Right cardiac atrium (tissue), 5 donors: ENCODE results near the gene GFI1B. TPM values are rescaled to one million over a fixed set of nuclear protein-coding genes. Genes with fewer than 3 reads are reported as not detected.
"Not testable (repeated sequence)": the region's sequence is repeated elsewhere in the genome, so short reads cannot be mapped to it uniquely, and the experiment has no call there.

Experiments
- ATAC-seq, 2 donors: fragments of 200-7000 bp; cut with Tn5 transposase; one replicate each; pipeline versions ENCODE4 v1.8.0 to v1.9.1; 2020; ENCODE audit warnings: moderate library complexity in 2 of 2, mild to moderate bottlenecking in 1 of 2
- DNase-seq, 3 donors: peaks; one replicate each; pipeline ENCODE4 v3.0.0-alpha.2; 2020
- H3K27ac ChIP-seq: one replicate; pipeline ENCODE4 v1.5.1; 2013; ENCODE audit warnings: mild to moderate bottlenecking, low read length, control low read depth, moderate library complexity
- H3K27me3 ChIP-seq: one replicate; pipeline ENCODE4 v1.6.1; 2013; ENCODE audit not compliant: control insufficient read depth, insufficient read depth
- H3K4me1 ChIP-seq: one replicate; pipeline ENCODE4 v1.6.1; 2013; ENCODE audit warnings: low read length; ENCODE audit not compliant: control insufficient read depth, insufficient read depth
- H3K4me3 ChIP-seq: one replicate; pipeline ENCODE4 v1.5.1; 2013; ENCODE audit warnings: low read length, control low read depth
- H3K9me3 ChIP-seq: one replicate; pipeline ENCODE4 v1.6.1; 2013; ENCODE audit warnings: low read length; ENCODE audit not compliant: control insufficient read depth
- WGBS: extraction: QIAGEN DNeasy Blood & Tissue Kit; methylation state at CpG from one replicate; pipeline ENCODE4 v1.1.7; 2013; 5-methylcytosine and 5-hydroxymethylcytosine counted together
- intact Hi-C, 4 donors: fragments of 100-400 bp; cut with DNase I; formaldehyde crosslinking; loops; one replicate each; pipeline versions ENCODE4 v1.11.0 to v1.14.0; 2022 to 2023
- polyA plus RNA-seq: library from polyadenylated mRNA; stranded (reverse); fragments of 200-250 nt; gene quantifications from one replicate; pipeline ENCODE4 v1.2.3, GENCODE V29; 2013
- total RNA-seq, 4 donors: library from RNA; stranded (reverse); fragmentation: NEBNext Ultra II Directional; extraction: Animal tissue kit (Norgen Biotek cat#: 25700); gene quantifications; one replicate each; pipeline ENCODE4 v1.2.1, GENCODE V29; 2021
- donor health status: healthy with polysubstance abuse.
- donor health status: DM: no; HTN: yes; CAD: no.
- donor health status: DM: no; HTN: no; CAD: no.
- donor health status: DM: no; HTN: yes; CAD: no; lungs with severe emphysema.
- donor health status: DM: yes; HTN: yes; CAD: no.

GFI1B gene
- total and polyA plus RNA-seq, 5 donors: 0.16 to 0.56 (median 0.34) TPM

DNA sequence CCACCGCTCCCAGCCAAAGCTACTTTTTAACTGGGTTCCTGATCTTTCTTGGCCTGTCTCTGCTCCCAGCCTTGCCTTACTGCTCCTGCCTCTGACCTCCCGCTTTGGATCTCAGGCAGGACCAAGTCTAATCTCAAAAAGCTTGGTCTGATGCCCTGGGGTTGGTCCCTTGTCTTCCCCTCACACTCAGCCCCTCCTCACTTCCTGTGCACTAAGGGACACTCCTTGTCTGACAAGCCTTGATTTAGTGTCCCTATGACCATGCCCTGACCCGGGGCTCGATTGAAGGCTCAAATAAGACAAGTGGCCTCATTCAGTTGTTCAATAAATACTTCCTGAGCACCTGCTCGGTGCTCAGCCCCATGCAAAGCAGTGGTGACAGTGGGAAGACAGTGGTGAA lies 48.6 kb downstream of the GFI1B start:
- intact Hi-C loops: no loop called here
- no peak overlapping the region for H3K4me3 ChIP-seq
- H3K27me3 ChIP-seq: no peaks in the 10 kb centered on the region
- H3K27ac ChIP-seq: no peak overlapping the region
- peaks cover 4% of the 10 kb centered on the region for H3K4me1 ChIP-seq
- H3K9me3 ChIP-seq: no peaks in the 10 kb centered on the region
- no peak for ATAC-seq
- DNase-seq: peak in 1 of 3 donors; percentile 35
- 38% methylated on average over 5 of the region's 5 CpGs for WGBS

DNA sequence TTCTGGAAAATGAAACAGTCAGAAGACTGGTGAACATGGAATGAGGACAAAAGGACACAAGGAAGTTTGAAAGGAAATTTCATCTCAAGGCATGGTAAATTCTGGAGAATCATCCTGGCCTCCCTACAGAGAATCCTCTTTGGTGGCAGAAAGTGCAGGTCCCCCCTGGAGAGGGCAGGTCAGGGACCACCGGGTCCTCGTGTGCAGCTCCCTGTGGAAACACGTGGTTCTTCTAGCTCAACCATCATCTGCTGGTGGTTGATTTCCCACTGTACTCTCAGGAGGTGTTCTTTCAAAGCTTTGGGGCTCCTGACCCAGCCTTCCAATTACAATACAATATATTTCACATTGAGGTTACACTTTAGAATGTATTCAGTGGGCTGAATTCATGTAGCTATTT lies 49.7 kb downstream of the GFI1B start:
- Histone ChIP-seq H3K4me1 (peaks cover 5% of the 10 kb centered on the region), H3K4me3 (no peak overlapping the region), H3K27ac (no peak overlapping the region), H3K27me3 (no peaks in the 10 kb centered on the region), H3K9me3 (no peaks in the 10 kb centered on the region)
- 80% methylated on average over 3 of the region's 3 CpGs for WGBS
- no peak for ATAC-seq
- no peak for DNase-seq
- intact Hi-C loops: no loop called here

DNA sequence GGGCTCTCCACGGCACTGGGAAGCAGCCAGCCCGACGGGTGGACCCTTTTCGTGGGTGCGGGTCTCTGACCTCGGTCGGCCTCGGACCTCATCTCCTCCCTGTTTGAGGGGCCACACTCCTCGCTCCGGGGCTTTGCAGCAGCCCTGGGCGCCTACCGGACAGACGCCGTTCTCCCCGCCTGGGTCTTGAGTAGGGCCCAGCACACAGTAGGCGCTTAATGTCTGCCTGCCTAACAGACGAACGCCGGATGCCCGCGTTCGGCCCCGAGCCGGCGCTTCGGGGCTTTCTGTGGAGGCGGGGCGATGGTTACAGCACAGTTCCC lies 51.5 kb downstream of the GFI1B start:
- Histone ChIP-seq H3K9me3 (no peaks in the 10 kb centered on the region), H3K4me3 (peak overlapping the region; percentile 63), H3K4me1 (peaks cover 5% of the 10 kb centered on the region), H3K27ac (peak overlapping the region; percentile 77), H3K27me3 (no peaks in the 10 kb centered on the region)
- ATAC-seq: peak in 1 of 2 donors; percentile 19
- DNase-seq: no peak
- intact Hi-C loops: no loop called here
- WGBS: under 1% methylated on average over 28 of the region's 28 CpGs

DNA sequence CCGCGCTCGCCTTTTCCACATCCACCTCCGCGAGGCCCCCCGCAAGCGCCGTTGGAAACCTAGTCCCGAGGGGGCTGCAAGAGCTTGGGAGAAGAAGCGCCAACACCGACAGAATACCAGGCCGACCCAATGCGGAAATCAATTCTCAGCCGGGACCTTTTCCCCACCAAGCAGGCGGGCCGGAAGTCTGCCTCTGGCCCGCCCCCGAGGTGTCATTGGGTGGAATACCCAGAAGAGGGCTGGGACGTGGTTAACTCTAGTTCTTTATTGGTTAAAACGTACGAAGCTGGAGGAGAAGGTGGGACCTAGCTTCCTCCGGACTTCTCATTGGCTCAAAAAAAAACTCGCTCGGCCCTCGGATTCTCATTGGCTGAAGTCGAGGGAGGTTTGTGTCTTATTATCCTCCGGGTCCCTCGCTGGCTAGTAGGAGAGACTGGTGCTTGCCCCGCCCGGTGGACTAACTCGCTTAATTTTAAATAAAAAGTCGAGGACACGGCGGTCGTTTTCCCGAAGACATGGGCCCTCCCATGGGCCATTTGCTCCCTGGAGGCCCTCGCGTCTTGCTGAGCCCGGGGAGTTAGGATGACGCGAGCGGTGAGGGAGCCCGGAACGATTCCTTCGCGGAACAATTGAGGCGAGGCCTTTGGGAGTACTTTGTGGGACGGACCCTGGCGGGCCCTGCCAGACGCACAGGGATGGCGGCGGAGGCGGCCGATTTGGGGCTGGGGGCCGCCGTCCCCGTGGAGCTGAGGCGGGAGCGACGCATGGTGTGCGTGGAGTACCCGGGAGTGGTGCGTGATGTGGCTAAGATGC lies 52.0 kb downstream of the GFI1B start, which contains the start of gene GTF3C5:
GTF3C5 (plus strand) TSS at position 681 of the 813 bp plus-strand sequence; CDS start at position 696, 15 bp downstream.
- H3K4me1 ChIP-seq: peaks cover 5% of the 10 kb centered on the region
- DNase-seq: peak; percentile 92 to 96 (median 96)
- under 1% methylated on average over 63 of the region's 63 CpGs for WGBS
- H3K9me3 ChIP-seq: no peaks in the 10 kb centered on the region
- ATAC-seq: peak; percentile 99
- peak within 1 kb of the TSS; percentile 91 for H3K27ac ChIP-seq
- H3K27me3 ChIP-seq: no peaks in the 10 kb centered on the region
- intact Hi-C loops: no loop called here
- peak within 1 kb of the TSS; percentile 63 for H3K4me3 ChIP-seq

DNA sequence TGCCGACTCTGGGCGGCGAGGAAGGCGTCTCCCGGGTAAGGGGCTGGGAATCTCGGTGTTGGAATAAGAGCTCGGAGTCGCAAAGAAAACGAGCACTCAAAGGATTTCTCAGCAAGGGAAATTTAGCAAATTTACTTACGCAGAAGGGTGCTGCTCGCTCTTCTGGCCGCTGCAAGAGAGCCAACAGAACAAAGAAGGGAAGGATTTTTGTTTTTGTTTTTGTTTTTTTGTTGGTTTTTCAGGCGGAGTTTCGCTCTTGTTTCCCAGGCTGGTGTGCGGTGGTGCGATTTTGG lies 52.6 kb downstream of the GFI1B start:
- no peaks in the 10 kb centered on the region for H3K27me3 ChIP-seq
- H3K4me1 ChIP-seq: peaks cover 5% of the 10 kb centered on the region
- peak overlapping the region; percentile 63 for H3K4me3 ChIP-seq
- no peaks in the 10 kb centered on the region for H3K9me3 ChIP-seq
- DNase-seq (no peak), ATAC-seq (no peak)
- WGBS: 1% methylated on average over 16 of the region's 16 CpGs
- peak overlapping the region; percentile 91 for H3K27ac ChIP-seq
- intact Hi-C loops: no loop called here

DNA sequence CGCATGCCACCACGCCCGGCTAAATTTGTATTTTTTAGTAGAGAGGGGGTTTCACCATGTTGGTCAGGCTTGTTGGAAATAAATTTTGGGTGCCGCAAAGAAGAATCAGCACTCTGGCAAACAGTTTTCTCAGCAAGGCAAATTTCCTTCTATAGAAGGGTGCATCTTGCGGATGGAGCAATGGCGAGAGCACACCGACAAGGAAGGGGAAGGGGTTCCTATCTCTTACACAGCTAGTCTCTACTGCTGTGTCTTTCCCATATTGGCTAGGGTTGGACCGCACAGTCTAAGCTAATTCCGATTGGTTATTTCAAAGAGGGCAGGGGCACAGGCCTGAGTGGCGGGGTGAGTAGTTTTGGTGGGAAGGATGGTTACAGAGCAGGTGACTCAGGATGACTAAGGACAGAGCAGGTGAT lies 53.0 kb downstream of the GFI1B start:
- intact Hi-C loops: no loop called here
- Histone ChIP-seq H3K27ac (no peak overlapping the region), H3K4me1 (peaks cover 5% of the 10 kb centered on the region), H3K27me3 (no peaks in the 10 kb centered on the region), H3K9me3 (no peaks in the 10 kb centered on the region), H3K4me3 (peak overlapping the region; percentile 63)
- ATAC-seq (no peak), DNase-seq (no peak)
- 66% methylated on average over 10 of the region's 10 CpGs for WGBS

DNA sequence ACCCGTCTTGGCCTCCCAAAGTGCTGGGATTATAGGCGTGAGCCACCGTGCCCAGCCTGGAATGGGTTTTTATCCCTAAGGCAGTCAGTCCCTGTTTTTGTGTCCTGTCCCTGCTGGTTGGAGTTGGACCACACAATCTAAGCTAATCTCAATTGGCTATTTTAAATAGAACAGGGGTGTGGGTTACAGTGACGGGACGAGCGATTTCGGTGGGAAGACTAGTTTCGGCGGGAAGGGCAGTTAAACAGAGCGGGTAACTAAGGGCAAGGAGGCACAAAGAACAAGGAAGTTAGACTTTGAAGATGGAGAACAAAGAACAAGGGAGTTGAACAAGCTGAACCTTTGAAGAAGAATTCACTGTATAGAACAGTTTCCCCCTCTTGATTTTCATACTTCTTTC lies 53.7 kb downstream of the GFI1B start:
- no peaks in the 10 kb centered on the region for H3K27me3 ChIP-seq
- DNase-seq (no peak), ATAC-seq (no peak)
- H3K4me1 ChIP-seq: peaks cover 5% of the 10 kb centered on the region
- H3K4me3 ChIP-seq: no peak overlapping the region
- no peak overlapping the region for H3K27ac ChIP-seq
- intact Hi-C loops: no loop called here
- H3K9me3 ChIP-seq: no peaks in the 10 kb centered on the region
- WGBS: 91% methylated on average over 10 of the region's 10 CpGs

DNA sequence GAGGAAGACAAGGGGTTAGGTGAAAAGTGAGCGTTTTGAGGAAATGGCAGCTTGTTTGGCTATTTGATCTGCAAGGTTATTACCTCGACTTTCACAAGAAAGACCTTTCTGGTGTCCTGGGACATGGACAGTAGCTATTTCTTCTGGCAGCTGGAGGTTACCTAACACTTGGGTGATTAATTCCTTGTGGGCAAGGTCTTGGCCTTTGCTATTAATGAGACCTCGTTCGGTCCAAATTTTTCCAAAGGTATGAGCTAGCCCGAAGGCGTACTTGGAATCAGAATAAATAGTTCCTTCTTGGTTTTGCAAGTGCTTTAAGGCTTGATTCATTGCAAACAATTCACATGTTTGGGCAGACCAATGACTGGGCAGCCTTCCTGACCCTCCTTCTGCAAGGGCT lies 57.2 kb downstream of the GFI1B start:
- Histone ChIP-seq H3K9me3 (no peaks in the 10 kb centered on the region), H3K4me1 (peaks cover 3% of the 10 kb centered on the region), H3K27me3 (no peaks in the 10 kb centered on the region), H3K4me3 (no peak overlapping the region), H3K27ac (no peak overlapping the region)
- ATAC-seq (no peak), DNase-seq (no peak)
- WGBS: 88% methylated on average over 6 of the region's 6 CpGs
- intact Hi-C loops: loop anchor here in 2 of 4 donors (5.0 kb wide), 1 partner anchor 112 kb away; no protein-coding TSS in a partner anchor

DNA sequence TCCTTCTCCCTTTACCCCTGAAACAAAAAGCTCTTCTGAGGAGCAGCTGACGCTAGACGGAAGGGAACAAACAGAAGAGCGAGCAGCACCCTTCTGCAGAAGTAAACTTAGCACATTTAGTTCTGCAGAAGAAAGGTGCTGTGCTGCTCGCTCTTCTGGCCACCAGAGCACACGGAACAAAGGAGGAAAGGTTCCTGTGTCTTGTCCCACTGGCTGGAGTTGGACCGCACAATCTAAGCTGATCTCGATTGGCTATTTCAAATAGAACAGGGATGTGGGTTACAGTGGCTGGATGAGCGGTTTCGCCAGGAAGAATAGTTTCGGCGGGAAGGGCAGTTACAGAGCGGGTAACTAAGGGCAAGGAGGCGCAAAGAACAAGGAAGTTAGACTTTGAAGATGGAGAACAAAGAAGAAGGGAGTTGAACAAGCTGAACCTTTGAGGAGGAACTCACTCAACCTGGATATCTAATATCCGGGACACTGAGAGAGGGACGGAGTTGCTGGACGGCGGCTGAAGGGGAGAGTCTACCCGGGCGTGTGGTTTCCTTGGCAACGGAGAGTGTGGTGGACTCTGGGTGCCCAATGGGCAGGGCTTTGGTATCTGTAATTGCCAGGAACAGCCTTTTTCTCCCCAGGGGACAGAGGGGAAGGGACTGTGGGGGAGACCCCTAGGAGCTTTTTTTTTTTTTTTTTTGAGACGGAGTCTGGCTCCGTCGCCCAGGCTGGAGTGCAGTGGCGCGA lies 59.5 kb downstream of the GFI1B start:
- 91% methylated on average over 25 of the region's 25 CpGs for WGBS
- no peak overlapping the region for H3K27ac ChIP-seq
- intact Hi-C loops: loop anchor here in 2 of 4 donors (5.0 kb wide), 1 partner anchor 109 kb away; no protein-coding TSS in a partner anchor

DNA sequence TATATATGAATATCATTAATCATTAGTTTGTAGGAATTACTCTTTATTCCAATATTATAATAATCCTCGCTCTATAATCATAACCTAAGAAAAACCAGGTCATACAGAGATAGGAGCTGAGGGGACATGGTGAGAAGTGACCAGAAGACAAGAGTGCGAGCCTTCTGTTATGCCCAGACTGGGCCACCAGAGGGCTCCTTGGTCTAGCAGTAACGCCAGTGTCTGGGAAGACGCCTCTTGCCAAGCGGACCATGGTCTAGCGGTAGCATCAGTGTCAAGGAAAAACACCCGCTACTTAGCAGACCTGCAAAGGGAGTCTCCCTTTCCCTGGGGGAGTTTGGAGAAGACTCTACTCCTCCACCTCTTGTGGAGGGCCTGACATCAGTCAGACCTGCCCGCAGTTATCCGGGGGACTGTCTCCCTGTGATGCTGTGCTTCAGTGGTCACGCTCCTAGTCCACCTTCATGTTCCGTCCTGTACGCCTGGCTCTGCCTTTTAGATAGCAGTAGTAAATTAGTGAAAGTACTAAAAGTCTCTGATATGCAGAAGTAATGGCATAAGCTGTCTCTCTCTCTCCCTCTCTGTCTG lies 62.5 kb downstream of the GFI1B start:
- peak; percentile 63 to 80 (median 76) for DNase-seq
- not testable (repeated sequence) for ATAC-seq, H3K27me3 ChIP-seq, H3K4me3 ChIP-seq, H3K9me3 ChIP-seq, H3K4me1 ChIP-seq, H3K27ac ChIP-seq
- WGBS: 86% methylated on average over 12 of the region's 12 CpGs
- intact Hi-C loops: loop anchor here in 1 of 4 donors (5.0 kb wide), 1 partner anchor 106 kb away; no protein-coding TSS in a partner anchor

More for the DNA sequence above, 59.5 kb downstream of the GFI1B start:
- ATAC-seq (no peak), DNase-seq (no peak)
- no peaks in the 10 kb centered on the region for H3K4me1 ChIP-seq
- no peaks in the 10 kb centered on the region for H3K27me3 ChIP-seq
- no peak overlapping the region for H3K4me3 ChIP-seq
- H3K9me3 ChIP-seq: no peaks in the 10 kb centered on the region
